LNCaP clone FGC (cell line): ENCODE results near the gene RECQL.

Experiments
- DNase-seq: peaks from one replicate; pipeline ENCODE4 v3.0.0-alpha.2; 2011; ENCODE audit warnings: low read depth
- H3K4me3 ChIP-seq: 2 replicates; pipeline ENCODE4 v1.5.1; 2011; ENCODE audit warnings: mild to moderate bottlenecking, low read depth, low read length, control low read depth
- CTCF ChIP-seq: IDR thresholded peaks from 2 replicates; pipeline ENCODE4 v1.5.1; 2012; ENCODE audit warnings: mild to moderate bottlenecking; ENCODE audit not compliant: control insufficient read depth, insufficient read depth; ENCODE audit errors: extremely low read depth

RECQL gene

GRCh38 chr12:21526721-21527345 lies 25.4 kb upstream of the RECQL start:
- DNase-seq: peak; percentile 64
- H3K4me3 ChIP-seq: peak overlapping the region; percentile 44; the same call in 1 of the 2 replicates
- TF ChIP-seq CTCF: no peak

GRCh38 chr12:21526053-21526452 lies 24.6 kb upstream of the RECQL start, which contains the start of gene SPX:
Gene SPX (plus strand): TSS chr12:21526296. CDS start chr12:21526473, 177 bp downstream.
- H3K4me3 ChIP-seq: peak within 1 kb of the TSS; percentile 44; the same call in 1 of the 2 replicates
- TF ChIP-seq CTCF: no peak
- peak; percentile 8 for DNase-seq

DNA sequence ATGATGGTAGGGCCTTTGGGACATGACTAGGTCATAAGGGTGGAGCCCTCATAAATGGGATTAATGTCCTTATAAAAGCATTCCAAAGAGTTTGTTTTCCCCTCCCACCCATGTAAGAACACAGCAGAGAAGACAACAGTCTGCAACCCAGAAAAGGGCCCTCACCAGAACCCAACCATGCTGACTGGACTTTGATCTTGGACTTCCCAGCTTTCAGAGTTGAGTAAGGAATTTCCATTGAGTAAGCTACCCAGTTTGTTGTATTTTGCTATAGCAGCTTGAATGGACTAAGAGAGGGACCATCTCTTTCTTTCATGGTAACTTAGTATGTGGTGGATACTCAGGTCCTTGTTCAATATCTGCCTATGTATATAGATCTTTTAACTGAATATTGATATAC lies 21.7 kb upstream of the RECQL start:
- no peak for DNase-seq
- H3K4me3 ChIP-seq: no peak overlapping the region
- no peak for TF ChIP-seq CTCF

GRCh38 chr12:21521541-21521940 lies 20.1 kb upstream of the RECQL start:
- no peak for TF ChIP-seq CTCF
- no peak overlapping the region for H3K4me3 ChIP-seq
- no peak for DNase-seq

DNA sequence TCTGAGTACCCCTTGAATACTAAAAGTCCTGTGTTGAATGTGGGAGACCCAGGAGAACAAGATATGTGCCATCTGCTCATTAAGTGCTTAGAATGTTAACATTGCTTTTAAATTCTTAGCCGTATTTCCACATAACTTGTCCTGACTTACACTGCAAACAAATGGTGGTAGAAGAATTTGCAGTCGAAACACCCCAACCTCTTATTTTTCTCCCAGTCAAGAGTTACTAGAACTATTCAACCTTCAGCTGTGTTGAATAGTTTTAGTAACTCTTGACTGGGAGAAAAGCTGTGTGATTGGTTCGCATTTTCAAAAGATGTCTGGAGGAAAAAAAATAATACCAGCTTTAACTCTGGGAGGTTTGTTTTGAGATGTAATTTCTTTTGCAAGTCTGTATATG lies 17.0 kb upstream of the RECQL start:
- no peak for DNase-seq
- no peak overlapping the region for H3K4me3 ChIP-seq
- TF ChIP-seq CTCF: no peak

GRCh38 chr12:21516281-21516680 lies 14.8 kb upstream of the RECQL start:
- DNase-seq: no peak
- TF ChIP-seq CTCF: no peak

GRCh38 chr12:21509768-21510167 lies 8.3 kb upstream of the RECQL start:
- TF ChIP-seq CTCF: no peak
- DNase-seq: no peak
- H3K4me3 ChIP-seq: no peak overlapping the region

More at GRCh38 chr12:21516281-21516680, 14.8 kb upstream of the RECQL start:
- no peak overlapping the region for H3K4me3 ChIP-seq
